ENCODE results near the gene PJVK. TPM values are rescaled to one million over a fixed set of nuclear protein-coding genes. Genes with fewer than 3 reads are reported as not detected.

Gene PJVK
- total RNA-seq, 2 donors from 2014 or later = 0.91 to 4.7 TPM

DNA sequence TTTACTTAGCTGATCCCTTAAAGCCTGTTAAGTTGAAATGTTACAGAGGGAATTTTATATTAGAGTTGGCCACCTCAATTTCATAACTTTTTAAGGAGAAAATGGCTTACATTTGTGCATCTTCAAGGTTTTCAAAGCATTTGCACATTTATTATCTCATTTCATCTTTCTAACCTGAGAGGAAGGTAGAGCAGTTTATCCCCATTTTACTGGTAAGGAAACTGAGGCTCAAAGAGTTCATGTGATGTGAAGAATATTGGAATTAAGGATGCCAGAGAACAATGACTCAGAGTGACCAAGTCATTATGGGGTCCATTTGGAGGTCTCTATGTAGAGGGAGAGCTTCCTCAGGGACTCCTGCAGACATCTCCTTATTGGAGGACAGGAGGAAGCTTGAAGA lies 35.2 kb upstream of the PJVK start:
- Histone ChIP-seq H3K4me3 (no peak overlapping the region), H3K9me3 (no peaks in the 10 kb centered on the region), H3K4me1 (replicated peaks) (peaks cover 2% of the 10 kb centered on the region), H3K27me3 (replicated peaks; ENCODE audit: insufficient read depth) (no peaks in the 10 kb centered on the region), H3K36me3 (no peaks in the 10 kb centered on the region), H3K27ac (no peak overlapping the region)
- no peak for DNase-seq (ENCODE audit: low spot score)
- TF ChIP-seq POLR2AphosphoS5 (IDR thresholded peaks at IDR 0.05) (no peak), POLR2A (IDR thresholded peaks at IDR 0.05) (no peak)
- TF ChIP-seq, protein P1, sequence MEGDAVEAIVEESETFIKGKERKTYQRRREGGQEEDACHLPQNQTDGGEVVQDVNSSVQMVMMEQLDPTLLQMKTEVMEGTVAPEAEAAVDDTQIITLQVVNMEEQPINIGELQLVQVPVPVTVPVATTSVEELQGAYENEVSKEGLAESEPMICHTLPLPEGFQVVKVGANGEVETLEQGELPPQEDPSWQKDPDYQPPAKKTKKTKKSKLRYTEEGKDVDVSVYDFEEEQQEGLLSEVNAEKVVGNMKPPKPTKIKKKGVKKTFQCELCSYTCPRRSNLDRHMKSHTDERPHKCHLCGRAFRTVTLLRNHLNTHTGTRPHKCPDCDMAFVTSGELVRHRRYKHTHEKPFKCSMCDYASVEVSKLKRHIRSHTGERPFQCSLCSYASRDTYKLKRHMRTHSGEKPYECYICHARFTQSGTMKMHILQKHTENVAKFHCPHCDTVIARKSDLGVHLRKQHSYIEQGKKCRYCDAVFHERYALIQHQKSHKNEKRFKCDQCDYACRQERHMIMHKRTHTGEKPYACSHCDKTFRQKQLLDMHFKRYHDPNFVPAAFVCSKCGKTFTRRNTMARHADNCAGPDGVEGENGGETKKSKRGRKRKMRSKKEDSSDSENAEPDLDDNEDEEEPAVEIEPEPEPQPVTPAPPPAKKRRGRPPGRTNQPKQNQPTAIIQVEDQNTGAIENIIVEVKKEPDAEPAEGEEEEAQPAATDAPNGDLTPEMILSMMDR (IDR thresholded peaks at IDR 0.05) = no peak
- intact Hi-C loops (cut with DNase I) = loop anchor here (5.0 to 10.0 kb wide), 2 partner anchors 221 to 284 kb away; partner anchors contain the start of gene OSBPL6

DNA sequence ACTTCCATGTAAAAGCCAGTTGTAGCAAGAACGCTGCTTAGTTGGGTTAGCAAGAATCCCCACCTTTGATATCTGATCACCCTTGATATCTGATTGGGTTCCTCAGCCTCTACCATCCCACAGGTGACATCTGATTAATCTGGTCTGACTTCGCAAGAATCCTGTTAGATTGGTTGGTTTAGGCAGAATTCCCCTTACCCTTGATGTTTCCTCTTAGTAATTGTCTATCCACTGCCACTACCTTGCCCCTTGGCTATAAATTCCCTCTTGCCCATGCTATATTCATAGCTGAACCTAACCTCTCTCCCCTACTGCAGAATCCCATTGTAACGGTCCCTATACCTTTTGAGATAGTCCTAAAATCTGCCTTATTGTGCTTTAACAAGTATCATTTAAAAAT lies 33.3 kb upstream of the PJVK start:
- no peaks in the 10 kb centered on the region for H3K36me3 ChIP-seq
- 96% methylated on average over 3 of the region's 3 CpGs for WGBS
- TF ChIP-seq, protein P1 (IDR thresholded peaks at IDR 0.05) = no peak
- TF ChIP-seq POLR2AphosphoS5 (IDR thresholded peaks at IDR 0.05) = no peak
- no peak for TF ChIP-seq POLR2A (IDR thresholded peaks at IDR 0.05)
- no peaks in the 10 kb centered on the region for H3K9me3 ChIP-seq
- no peak overlapping the region for H3K27ac ChIP-seq
- DNase-seq (ENCODE audit: low spot score) = no peak
- intact Hi-C loops (cut with DNase I) = loop anchor here (5.0 to 10.0 kb wide), 2 partner anchors 223 to 286 kb away; partner anchors contain the start of gene OSBPL6
- no peak overlapping the region for H3K4me3 ChIP-seq
- peaks cover 2% of the 10 kb centered on the region for H3K4me1 ChIP-seq (replicated peaks)
- no peaks in the 10 kb centered on the region for H3K27me3 ChIP-seq (replicated peaks; ENCODE audit: insufficient read depth)

DNA sequence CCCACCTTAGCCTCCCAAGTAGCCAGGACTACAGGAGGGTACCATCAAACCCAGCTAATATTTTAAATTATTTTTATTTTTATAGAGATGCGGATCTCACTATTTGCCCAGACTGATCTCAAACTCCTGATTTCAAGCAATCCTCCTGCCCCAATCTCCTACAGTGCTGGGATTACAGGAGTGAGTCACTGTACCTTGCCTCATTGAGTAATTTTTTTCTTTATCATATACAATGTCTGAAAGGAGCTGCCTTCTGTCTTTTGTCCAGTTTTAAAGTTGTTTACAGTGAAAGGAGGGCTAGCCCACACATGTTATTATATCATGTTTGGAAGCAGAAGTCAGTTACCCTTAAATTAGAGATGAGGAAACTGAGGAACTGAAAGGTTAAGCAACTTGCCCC lies 32.8 kb upstream of the PJVK start:
- Histone ChIP-seq H3K27me3 (replicated peaks; ENCODE audit: insufficient read depth) (no peaks in the 10 kb centered on the region), H3K4me3 (no peak overlapping the region), H3K27ac (no peak overlapping the region), H3K9me3 (no peaks in the 10 kb centered on the region), H3K4me1 (replicated peaks) (peaks cover 2% of the 10 kb centered on the region), H3K36me3 (no peaks in the 10 kb centered on the region)
- intact Hi-C loops (cut with DNase I) = loop anchor here (5.0 to 10.0 kb wide), 2 partner anchors 224 to 286 kb away; partner anchors contain the start of gene OSBPL6
- DNase-seq (ENCODE audit: low spot score) = no peak
- TF ChIP-seq POLR2A (IDR thresholded peaks at IDR 0.05) (no peak), POLR2AphosphoS5 (IDR thresholded peaks at IDR 0.05) (no peak)
- TF ChIP-seq, protein P1 (IDR thresholded peaks at IDR 0.05) = no peak
- WGBS = 89% methylated on average over 1 of the region's 1 CpG

DNA sequence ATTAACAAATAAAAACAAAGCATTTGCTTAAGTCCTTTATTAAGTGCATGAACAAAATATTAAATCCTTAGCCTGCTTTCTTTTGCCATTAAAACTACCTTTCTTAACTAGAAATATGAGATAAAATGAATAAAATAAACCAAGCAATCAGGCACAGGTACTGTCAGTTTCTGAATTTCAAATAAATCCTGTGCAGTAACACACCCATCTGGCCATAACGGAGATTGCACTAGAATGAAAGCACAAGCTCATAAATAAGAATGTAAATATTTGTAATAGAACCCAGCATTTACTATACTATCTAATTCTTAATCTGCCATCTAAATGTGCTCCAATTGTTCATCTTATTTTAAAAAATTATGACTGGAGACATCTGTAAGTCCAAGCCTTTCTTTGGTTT lies 32.1 kb upstream of the PJVK start:
- TF ChIP-seq POLR2AphosphoS5 (IDR thresholded peaks at IDR 0.05) (peak; percentile 48), POLR2A (IDR thresholded peaks at IDR 0.05) (no peak)
- TF ChIP-seq, protein P1 (IDR thresholded peaks at IDR 0.05) = peak in 3 of 4 experiments; percentile 34 to 64 (median 52)
- Histone ChIP-seq H3K4me3 (no peak overlapping the region), H3K27ac (no peak overlapping the region), H3K36me3 (no peaks in the 10 kb centered on the region), H3K4me1 (replicated peaks) (peaks cover 2% of the 10 kb centered on the region), H3K9me3 (no peaks in the 10 kb centered on the region), H3K27me3 (replicated peaks; ENCODE audit: insufficient read depth) (no peaks in the 10 kb centered on the region)
- intact Hi-C loops (cut with DNase I) = loop anchor here (5.0 to 10.0 kb wide), 2 partner anchors 224 to 287 kb away; partner anchors contain the start of gene OSBPL6
- peak; percentile 35 for DNase-seq (ENCODE audit: low spot score)
- WGBS = 22% methylated on average over 1 of the region's 1 CpG

DNA sequence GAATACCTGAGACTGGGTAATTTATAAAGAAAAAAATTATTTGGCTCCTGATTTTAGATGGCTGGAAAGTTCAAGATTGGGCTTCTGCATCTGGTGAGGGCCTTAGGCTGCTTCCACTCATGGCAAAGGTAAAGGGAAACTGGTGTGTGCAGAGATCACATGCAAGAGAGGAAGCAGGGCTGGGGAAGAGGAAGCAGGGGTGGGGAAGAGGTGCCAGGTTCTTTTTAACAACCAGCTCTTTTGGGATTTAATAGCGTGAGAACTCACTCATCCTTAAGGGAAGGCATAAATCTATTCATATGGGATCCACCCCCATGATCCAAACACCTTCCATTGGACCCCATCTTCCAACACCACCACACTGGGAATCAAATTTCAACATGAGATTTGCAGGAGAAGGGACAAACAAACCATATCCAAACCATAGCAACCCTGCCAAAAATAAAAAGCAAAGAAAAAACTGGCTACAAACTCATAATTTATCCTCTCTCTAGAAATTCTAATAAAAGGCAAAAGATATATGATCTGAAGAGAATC lies 30.6 kb upstream of the PJVK start:
- intact Hi-C loops (cut with DNase I) = no loop called here
- Histone ChIP-seq H3K27ac (no peak overlapping the region), H3K36me3 (no peaks in the 10 kb centered on the region), H3K27me3 (replicated peaks; ENCODE audit: insufficient read depth) (no peaks in the 10 kb centered on the region), H3K4me3 (no peak overlapping the region), H3K4me1 (replicated peaks) (peaks cover 2% of the 10 kb centered on the region), H3K9me3 (no peaks in the 10 kb centered on the region)
- no peak for DNase-seq (ENCODE audit: low spot score)
- TF ChIP-seq, protein P1 (IDR thresholded peaks at IDR 0.05) = no peak
- TF ChIP-seq POLR2AphosphoS5 (IDR thresholded peaks at IDR 0.05) (no peak), POLR2A (IDR thresholded peaks at IDR 0.05) (no peak)
- WGBS = 17% methylated on average over 1 of the region's 1 CpG

Measured in prostate gland (tissue), 2 donors.